Measurements from ENCODE around the gene CBX5.
"Not testable (repeated sequence)": the region's sequence is repeated elsewhere in the genome, so short reads cannot be mapped to it uniquely, and the experiment has no call there.

CBX5 gene

GRCh38 chr12:54279632-54280467 is at the start of gene CBX5:
Gene CBX5, minus strand, starts transcription at chr12:54280122. Its CDS starts 22,472 bp downstream, at chr12:54257650.
- DNase-seq (ENCODE audit: low spot score), result peak; percentile 99

- peak; percentile 89 for DNase-seq (ENCODE audit: low spot score)
Measured at GRCh38 chr12:54328595-54329337, 48.8 kb upstream of the CBX5 start.

GRCh38 chr12:54325442-54326109 is 45.7 kb upstream of the CBX5 start:
- DNase-seq (ENCODE audit: low spot score), result not testable (repeated sequence)

- DNase-seq (ENCODE audit: low spot score), result peak; percentile 100
Measured at GRCh38 chr12:54324617-54325441, 44.9 kb upstream of the CBX5 start, which contains the start of gene COPZ1. Gene COPZ1, plus strand, starts transcription at chr12:54325131. Its CDS starts 33 bp downstream, at chr12:54325164.

GRCh38 chr12:54321363-54321762 is 41.4 kb upstream of the CBX5 start:
- no peak for DNase-seq (ENCODE audit: low spot score)

- not testable (repeated sequence) for DNase-seq (ENCODE audit: low spot score)
Measured at GRCh38 chr12:54312309-54312708, 32.4 kb upstream of the CBX5 start.

- peak; percentile 79 for DNase-seq (ENCODE audit: low spot score)
Measured at GRCh38 chr12:54311051-54311450, 31.1 kb upstream of the CBX5 start.

GRCh38 chr12:54306925-54307741 is 27.2 kb upstream of the CBX5 start:
- DNase-seq (ENCODE audit: low spot score), result peak; percentile 95

GRCh38 chr12:54304187-54304810 is 24.4 kb upstream of the CBX5 start:
- DNase-seq (ENCODE audit: low spot score), result peak; percentile 83

- no peak for DNase-seq (ENCODE audit: low spot score)
Measured at GRCh38 chr12:54303640-54304039, 23.7 kb upstream of the CBX5 start.

GRCh38 chr12:54301428-54302048 is 21.6 kb upstream of the CBX5 start:
- DNase-seq (ENCODE audit: low spot score), result peak; percentile 94

GRCh38 chr12:54300732-54301427 is 21.0 kb upstream of the CBX5 start, which contains the start of gene NFE2:
Gene NFE2, minus strand, starts transcription at chr12:54301015. Its CDS starts 5,767 bp downstream, at chr12:54295248.
- peak; percentile 89 for DNase-seq (ENCODE audit: low spot score)

GRCh38 chr12:54300225-54300731 is 20.4 kb upstream of the CBX5 start:
- no peak for DNase-seq (ENCODE audit: low spot score)

GRCh38 chr12:54299515-54300224 is 19.7 kb upstream of the CBX5 start:
- DNase-seq (ENCODE audit: low spot score), result no peak

GRCh38 chr12:54298904-54299303 is 19.0 kb upstream of the CBX5 start:
- no peak for DNase-seq (ENCODE audit: low spot score)

- DNase-seq (ENCODE audit: low spot score), result no peak
Measured at GRCh38 chr12:54296393-54297099, 16.6 kb upstream of the CBX5 start.

- no peak for DNase-seq (ENCODE audit: low spot score)
Measured at GRCh38 chr12:54294953-54295566, 15.1 kb upstream of the CBX5 start.

Data from SW480 (cell line).